ENCODE data around the gene DSCAML1. TPM values are rescaled to one million over a fixed set of nuclear protein-coding genes. Genes with fewer than 3 reads are reported as not detected.

Gene DSCAML1
- total and polyA plus RNA-seq, 10 of the 15 experiments (the other 5 are each of a cell fraction or from before 2014, with no cell fraction given): 0.03 to 0.18 (median 0.06) TPM; not detected in 1

DNA sequence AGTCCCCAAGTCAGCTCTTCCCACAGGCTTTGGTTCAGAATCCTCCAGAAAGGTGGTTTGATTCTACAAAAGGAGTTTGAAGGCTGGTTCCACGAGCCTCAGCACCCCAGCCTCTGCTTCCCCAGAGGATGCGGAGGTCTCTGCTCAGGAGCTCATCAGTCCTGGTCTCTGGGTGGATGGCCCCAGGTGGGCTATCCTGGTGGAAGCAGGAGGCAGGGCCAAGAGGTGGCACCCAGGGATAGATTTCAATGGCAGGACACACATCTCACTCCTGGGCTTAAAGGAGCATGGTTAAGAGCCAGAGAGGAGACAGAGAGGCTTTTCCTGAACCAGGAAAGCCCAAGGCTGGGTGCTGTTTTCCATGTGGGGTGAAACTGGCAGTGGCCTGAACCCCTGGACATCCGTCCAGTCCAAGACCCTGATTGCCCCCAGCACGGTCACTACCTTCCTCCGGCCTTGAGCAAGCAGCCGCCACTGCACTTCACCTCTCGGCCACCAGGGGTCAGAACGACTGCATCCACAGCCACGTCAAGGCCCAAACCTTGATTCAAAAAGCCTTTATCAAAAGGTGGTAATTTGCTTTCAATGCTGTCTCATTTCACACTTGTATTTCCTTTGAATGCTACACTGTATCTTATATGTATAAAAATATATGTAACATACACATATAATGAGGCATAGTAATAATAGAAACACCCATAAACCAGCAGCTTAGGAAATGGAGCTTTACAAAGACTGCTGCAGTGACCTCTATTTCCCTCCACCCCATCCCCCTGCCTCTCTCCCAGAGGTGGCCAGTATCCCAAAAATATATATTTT lies 46.9 kb upstream of the DSCAML1 start (continued):
- TF ChIP-seq CBX5 (IDR thresholded peaks at IDR 0.05; ENCODE audit: low read depth) (no peak), ZZZ3 (IDR thresholded peaks at IDR 0.05; ENCODE audit: control insufficient read depth, insufficient read length, low read depth) (no peak), NR2C2 (IDR thresholded peaks at IDR 0.05; ENCODE audit: borderline replicate concordance, control insufficient read depth, insufficient read length, low read depth) (no peak), RAD21 (IDR thresholded peaks at IDR 0.05; ENCODE audit: insufficient read depth, low read depth, low read length) (peak; percentile 87), SMARCA5 (IDR thresholded peaks at IDR 0.05) (peak; percentile 48; the same call in 1 of the 2 replicates), SMC3 (IDR thresholded peaks at IDR 0.05; ENCODE audit: borderline replicate concordance, low read length) (peak; percentile 99)
- TF ChIP-seq, protein P1, sequence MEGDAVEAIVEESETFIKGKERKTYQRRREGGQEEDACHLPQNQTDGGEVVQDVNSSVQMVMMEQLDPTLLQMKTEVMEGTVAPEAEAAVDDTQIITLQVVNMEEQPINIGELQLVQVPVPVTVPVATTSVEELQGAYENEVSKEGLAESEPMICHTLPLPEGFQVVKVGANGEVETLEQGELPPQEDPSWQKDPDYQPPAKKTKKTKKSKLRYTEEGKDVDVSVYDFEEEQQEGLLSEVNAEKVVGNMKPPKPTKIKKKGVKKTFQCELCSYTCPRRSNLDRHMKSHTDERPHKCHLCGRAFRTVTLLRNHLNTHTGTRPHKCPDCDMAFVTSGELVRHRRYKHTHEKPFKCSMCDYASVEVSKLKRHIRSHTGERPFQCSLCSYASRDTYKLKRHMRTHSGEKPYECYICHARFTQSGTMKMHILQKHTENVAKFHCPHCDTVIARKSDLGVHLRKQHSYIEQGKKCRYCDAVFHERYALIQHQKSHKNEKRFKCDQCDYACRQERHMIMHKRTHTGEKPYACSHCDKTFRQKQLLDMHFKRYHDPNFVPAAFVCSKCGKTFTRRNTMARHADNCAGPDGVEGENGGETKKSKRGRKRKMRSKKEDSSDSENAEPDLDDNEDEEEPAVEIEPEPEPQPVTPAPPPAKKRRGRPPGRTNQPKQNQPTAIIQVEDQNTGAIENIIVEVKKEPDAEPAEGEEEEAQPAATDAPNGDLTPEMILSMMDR (IDR thresholded peaks at IDR 0.05 in 2 of 3, conservative IDR thresholded peaks at IDR 0.05 in 1 of 3; ENCODE audit: control insufficient read depth in 2 of 3, extremely low read depth in 1 of 3, insufficient read depth in 1 of 3, low read depth in 3 of 3, low read length in 3 of 3): peak; percentile 94 to 98 (median 97)
- TF ChIP-seq, protein P2, sequence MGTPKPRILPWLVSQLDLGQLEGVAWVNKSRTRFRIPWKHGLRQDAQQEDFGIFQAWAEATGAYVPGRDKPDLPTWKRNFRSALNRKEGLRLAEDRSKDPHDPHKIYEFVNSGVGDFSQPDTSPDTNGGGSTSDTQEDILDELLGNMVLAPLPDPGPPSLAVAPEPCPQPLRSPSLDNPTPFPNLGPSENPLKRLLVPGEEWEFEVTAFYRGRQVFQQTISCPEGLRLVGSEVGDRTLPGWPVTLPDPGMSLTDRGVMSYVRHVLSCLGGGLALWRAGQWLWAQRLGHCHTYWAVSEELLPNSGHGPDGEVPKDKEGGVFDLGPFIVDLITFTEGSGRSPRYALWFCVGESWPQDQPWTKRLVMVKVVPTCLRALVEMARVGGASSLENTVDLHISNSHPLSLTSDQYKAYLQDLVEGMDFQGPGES (IDR thresholded peaks at IDR 0.05): no peak
- TF ChIP-seq, protein P3, sequence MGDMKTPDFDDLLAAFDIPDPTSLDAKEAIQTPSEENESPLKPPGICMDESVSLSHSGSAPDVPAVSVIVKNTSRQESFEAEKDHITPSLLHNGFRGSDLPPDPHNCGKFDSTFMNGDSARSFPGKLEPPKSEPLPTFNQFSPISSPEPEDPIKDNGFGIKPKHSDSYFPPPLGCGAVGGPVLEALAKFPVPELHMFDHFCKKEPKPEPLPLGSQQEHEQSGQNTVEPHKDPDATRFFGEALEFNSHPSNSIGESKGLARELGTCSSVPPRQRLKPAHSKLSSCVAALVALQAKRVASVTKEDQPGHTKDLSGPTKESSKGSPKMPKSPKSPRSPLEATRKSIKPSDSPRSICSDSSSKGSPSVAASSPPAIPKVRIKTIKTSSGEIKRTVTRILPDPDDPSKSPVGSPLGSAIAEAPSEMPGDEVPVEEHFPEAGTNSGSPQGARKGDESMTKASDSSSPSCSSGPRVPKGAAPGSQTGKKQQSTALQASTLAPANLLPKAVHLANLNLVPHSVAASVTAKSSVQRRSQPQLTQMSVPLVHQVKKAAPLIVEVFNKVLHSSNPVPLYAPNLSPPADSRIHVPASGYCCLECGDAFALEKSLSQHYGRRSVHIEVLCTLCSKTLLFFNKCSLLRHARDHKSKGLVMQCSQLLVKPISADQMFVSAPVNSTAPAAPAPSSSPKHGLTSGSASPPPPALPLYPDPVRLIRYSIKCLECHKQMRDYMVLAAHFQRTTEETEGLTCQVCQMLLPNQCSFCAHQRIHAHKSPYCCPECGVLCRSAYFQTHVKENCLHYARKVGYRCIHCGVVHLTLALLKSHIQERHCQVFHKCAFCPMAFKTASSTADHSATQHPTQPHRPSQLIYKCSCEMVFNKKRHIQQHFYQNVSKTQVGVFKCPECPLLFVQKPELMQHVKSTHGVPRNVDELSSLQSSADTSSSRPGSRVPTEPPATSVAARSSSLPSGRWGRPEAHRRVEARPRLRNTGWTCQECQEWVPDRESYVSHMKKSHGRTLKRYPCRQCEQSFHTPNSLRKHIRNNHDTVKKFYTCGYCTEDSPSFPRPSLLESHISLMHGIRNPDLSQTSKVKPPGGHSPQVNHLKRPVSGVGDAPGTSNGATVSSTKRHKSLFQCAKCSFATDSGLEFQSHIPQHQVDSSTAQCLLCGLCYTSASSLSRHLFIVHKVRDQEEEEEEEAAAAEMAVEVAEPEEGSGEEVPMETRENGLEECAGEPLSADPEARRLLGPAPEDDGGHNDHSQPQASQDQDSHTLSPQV (IDR thresholded peaks at IDR 0.05): no peak

All from GM12878 (cell line).